IMR-90 (cell line): ENCODE measurements around the gene SLC5A2. TPM values are rescaled to one million over a fixed set of nuclear protein-coding genes. Genes with fewer than 3 reads are reported as not detected.

Experiments
- NFE2L2 ChIP-seq: fragments of 150-350 bp; IDR thresholded peaks from 2 replicates; pipeline ENCODE4 v1.6.1; 2016; ENCODE audit warnings: low read depth, mild to moderate bottlenecking, low read length
- polyA plus RNA-seq, 3 experiments: library from polyadenylated mRNA; depleted of rRNA; stranded (reverse); fragments of >200 nt; gene quantifications; 2 replicates each; pipeline ENCODE4 v1.2.3, GENCODE V29; 2012; ENCODE audit warnings: low replicate concordance in 1 of 3
- total RNA-seq: library from RNA; depleted of rRNA; stranded (reverse); fragments of >200 nt; gene quantifications from 2 replicates; pipeline ENCODE4 v1.2.3, GENCODE V29; 2012
- TF ChIP-seq, protein P1 (sequence below): fragments of 150-350 bp; IDR thresholded peaks from 2 replicates; pipeline ENCODE4 v1.6.1; 2017; ENCODE audit warnings: mild to moderate bottlenecking, antibody characterized with exemption, low read length, low read depth

SLC5A2 gene
- total and polyA plus RNA-seq, 2 of the 4 experiments (the other 2 are of a cell fraction), result not detected

DNA sequence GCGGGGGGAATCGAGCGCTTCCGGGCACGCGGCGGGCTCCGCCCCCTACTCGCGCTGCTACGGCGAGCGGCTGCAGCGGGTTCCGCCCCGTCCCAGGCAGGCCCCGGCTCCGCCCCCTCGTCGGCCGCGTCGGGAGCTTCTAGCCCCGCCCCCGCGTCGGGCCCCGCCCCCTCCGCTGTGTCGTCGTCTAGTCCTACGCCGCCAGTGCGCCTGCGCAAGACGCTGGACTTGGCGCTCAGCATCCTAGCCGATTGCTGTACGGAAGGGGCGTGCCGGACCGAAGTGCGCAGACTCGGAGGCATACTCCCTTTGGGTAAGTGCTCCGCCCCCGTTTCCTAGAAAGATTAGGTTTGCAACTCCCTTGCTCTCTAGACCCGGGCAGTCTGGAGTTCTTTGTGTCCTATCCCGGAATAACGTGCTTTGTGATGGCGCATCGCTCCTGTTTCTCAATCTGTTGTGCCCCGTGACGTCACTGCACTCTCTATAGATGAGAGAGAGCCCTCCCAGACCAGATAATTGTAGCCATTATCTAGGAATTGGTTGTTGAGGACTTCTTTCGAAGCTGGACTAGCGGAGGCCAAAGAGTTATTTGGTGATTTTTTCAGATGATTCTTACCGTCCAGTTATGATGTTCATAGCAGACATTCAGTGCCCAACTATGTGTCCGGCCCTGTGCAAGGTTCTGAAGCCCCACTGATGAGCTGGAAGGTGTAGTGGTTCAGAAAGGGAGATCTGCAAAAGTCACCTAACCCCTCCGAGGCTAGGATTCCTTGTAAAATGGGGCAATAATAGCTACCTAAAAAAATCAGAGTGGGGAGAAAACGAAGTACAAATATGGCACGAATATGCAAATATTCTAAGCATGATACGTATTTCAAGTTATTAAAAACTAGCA is 23.0 kb upstream of the SLC5A2 start (continued):
- no peak for TF ChIP-seq NFE2L2
- TF ChIP-seq, protein P1, sequence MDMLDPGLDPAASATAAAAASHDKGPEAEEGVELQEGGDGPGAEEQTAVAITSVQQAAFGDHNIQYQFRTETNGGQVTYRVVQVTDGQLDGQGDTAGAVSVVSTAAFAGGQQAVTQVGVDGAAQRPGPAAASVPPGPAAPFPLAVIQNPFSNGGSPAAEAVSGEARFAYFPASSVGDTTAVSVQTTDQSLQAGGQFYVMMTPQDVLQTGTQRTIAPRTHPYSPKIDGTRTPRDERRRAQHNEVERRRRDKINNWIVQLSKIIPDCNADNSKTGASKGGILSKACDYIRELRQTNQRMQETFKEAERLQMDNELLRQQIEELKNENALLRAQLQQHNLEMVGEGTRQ, result no peak
